AG04449 (cell line): ENCODE results near the gene FAM89A.

Source experiments
- CTCF ChIA-PET: fragments of 350-600 bp; formaldehyde crosslinking; extraction: SDS; loops from one replicate; lab custom pipeline; 2021; ENCODE audit warnings: antibody characterized with exemption; lab: Yijun Ruan, JAX
- POLR2A ChIA-PET: fragments of 400-600, 350-600 bp; formaldehyde crosslinking; extraction: SDS; loops from one replicate; lab custom pipeline; 2020; ENCODE audit warnings: antibody characterized with exemption, inconsistent platforms; lab: Yijun Ruan, JAX
- DNase-seq: peaks from one replicate; pipeline ENCODE4 v3.0.0-alpha.2; 2010; ENCODE audit warnings: low read depth, low spot score
- H3K4me3 ChIP-seq: 2 replicates; pipeline ENCODE4 v1.5.1; 2011; ENCODE audit warnings: low read depth, mild to moderate bottlenecking, control low read depth, low read length
- TF ChIP-seq, protein P1 (sequence below): IDR thresholded peaks from one replicate; pipeline ENCODE4 v1.5.1; 2011; ENCODE audit warnings: mild to moderate bottlenecking, moderate library complexity, low read length, control low read depth, inconsistent platforms; ENCODE audit not compliant: insufficient read depth; ENCODE audit errors: missing control alignments

FAM89A gene

DNA sequence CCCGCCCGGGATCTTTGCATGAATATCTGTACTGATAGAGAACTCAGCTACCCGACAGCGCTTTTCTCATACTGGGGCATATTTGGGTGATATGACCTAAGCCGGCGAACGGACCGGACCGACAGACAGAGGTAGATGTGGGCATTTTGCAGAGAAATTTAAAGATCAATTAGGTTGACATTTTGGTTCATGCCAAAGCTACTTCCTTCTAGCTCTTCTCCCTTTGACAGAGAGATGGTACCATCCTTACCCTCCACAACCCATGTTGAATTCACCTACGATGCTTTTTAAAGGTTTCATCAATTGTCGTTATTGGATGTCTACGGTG is 60.7 kb downstream of the FAM89A start:
- TF ChIP-seq, protein P1, sequence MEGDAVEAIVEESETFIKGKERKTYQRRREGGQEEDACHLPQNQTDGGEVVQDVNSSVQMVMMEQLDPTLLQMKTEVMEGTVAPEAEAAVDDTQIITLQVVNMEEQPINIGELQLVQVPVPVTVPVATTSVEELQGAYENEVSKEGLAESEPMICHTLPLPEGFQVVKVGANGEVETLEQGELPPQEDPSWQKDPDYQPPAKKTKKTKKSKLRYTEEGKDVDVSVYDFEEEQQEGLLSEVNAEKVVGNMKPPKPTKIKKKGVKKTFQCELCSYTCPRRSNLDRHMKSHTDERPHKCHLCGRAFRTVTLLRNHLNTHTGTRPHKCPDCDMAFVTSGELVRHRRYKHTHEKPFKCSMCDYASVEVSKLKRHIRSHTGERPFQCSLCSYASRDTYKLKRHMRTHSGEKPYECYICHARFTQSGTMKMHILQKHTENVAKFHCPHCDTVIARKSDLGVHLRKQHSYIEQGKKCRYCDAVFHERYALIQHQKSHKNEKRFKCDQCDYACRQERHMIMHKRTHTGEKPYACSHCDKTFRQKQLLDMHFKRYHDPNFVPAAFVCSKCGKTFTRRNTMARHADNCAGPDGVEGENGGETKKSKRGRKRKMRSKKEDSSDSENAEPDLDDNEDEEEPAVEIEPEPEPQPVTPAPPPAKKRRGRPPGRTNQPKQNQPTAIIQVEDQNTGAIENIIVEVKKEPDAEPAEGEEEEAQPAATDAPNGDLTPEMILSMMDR, result no peak
- DNase-seq, result no peak
- POLR2A ChIA-PET, result interaction anchor here (1.0 kb wide), 1 partner anchor 8 kb away, joined by 3 read pairs; no protein-coding TSS in a partner anchor
- CTCF ChIA-PET, result interaction anchor here (0.5 to 3.2 kb wide), 4 partner anchors 44 to 182 kb away, joined by 3 to 14 read pairs (median 3); no protein-coding TSS in a partner anchor
- peak overlapping the region; percentile 95 for H3K4me3 ChIP-seq

DNA sequence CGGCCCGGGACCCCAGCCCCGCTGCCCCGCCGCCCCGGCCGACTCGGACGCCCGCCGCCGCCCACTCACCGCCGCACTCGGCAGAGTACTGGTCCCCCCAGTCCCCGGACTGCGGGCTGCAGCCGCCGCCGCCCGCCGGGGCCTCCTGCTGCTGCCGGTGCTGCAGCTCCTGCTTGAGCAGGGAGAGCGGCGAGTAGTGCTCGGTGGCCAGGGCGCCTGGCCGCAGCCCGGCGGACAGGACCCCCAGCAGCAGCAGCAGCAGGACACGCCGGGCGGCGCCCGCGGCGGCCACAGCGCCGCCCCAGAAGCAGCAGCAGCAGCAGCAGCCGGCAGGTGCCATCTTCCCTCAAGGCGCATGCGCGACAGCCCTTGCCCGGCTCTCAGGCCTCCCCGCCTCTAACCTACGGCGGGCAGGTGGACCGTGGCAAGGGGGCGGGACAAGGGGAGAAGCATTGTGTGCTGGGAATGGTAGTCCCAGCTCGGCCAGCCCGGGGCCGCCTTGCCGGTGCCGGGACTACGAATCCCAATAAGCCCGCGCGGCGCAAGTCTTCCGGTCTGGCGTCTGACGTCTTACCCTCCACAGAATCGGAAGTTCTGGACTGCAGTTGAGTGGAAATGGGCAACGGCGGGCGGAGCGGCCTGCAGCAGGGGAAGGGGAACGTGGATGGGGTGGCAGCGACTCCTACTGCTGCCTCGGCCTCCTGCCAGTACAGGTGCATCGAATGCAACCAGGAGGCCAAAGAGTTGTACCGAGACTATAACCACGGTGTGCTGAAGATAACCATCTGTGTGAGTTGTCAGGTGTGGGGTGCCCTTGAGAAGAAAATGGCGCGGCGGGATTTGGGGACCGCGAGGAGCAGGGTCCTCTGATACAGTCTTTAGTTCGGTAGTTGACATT is 61.3 kb downstream of the FAM89A start, which contains the start of the genes ARV1 and TTC13:
ARV1 (plus strand) TSS at position 604 of the 898 bp plus-strand sequence; CDS start at position 616, 12 bp downstream.
TTC13 (minus strand) TSS at position 371 of the 898 bp plus-strand sequence; CDS start at position 340, 31 bp downstream.
- peak within 1 kb of the TSS; percentile 95 for H3K4me3 ChIP-seq
- ChIA-PET POLR2A (interaction anchor here (1.0 kb wide), 1 partner anchor 9 kb away, joined by 3 read pairs; no protein-coding TSS in a partner anchor), CTCF (interaction anchor here (0.5 to 3.2 kb wide), 5 partner anchors 43 to 181 kb away, joined by 3 to 14 read pairs (median 3); no protein-coding TSS in a partner anchor)
- DNase-seq, result peak; percentile 91
- TF ChIP-seq, protein P1, result peak; percentile 23

DNA sequence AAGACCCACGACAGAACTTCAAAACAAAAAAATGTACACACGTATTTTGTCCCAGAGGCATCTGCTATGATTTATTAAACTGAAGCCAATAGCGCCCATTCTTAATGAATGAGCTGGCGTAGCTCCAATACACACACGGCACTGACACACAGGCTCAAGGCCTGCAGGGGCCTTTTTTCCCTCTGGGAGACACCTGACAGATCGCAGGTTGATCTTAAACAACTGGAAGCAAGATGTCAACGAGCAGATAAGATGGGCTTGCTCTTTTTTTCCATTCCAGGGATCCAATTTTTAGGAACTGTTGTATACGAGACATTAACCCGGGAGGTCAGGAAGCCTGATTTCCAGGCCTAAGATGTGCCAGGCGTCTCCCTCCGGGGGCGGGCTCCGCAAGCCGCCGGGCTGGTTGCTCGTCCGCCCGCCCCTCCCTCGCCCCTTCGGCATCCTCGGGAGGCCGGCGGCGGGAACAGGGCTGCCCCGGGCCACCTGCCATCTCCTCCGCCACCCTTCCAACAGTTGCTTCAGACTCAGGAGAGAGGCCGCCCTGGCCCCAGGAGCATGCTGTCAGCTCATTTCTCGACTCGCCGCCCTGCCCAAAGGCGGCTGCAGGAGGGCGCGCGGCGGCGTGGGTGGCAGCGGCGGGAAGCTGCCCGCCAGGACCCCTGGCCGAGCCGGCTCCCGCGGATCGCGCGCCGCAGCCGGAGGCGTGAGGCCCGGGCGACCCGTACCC is 62.1 kb downstream of the FAM89A start:
- TF ChIP-seq, protein P1, result no peak
- POLR2A ChIA-PET, result interaction anchor here (1.0 kb wide), 1 partner anchor 9 kb away, joined by 3 read pairs; no protein-coding TSS in a partner anchor
- peak overlapping the region; percentile 95 for H3K4me3 ChIP-seq
- CTCF ChIA-PET, result interaction anchor here (0.7 to 3.2 kb wide), 2 partner anchors 116 to 181 kb away, joined by 3 to 14 read pairs; no protein-coding TSS in a partner anchor
- no peak for DNase-seq

GRCh38 chr1:230976825-230977747 is 63.0 kb downstream of the FAM89A start:
- CTCF ChIA-PET, result interaction anchor here (1.3 to 3.2 kb wide), 3 partner anchors 13 to 234 kb away, joined by 3 to 14 read pairs (median 5); no protein-coding TSS in a partner anchor
- TF ChIP-seq, protein P1, result no peak
- no peak overlapping the region; the same call in 1 of the 2 replicates for H3K4me3 ChIP-seq
- POLR2A ChIA-PET, result no interaction called here
- DNase-seq, result no peak

DNA sequence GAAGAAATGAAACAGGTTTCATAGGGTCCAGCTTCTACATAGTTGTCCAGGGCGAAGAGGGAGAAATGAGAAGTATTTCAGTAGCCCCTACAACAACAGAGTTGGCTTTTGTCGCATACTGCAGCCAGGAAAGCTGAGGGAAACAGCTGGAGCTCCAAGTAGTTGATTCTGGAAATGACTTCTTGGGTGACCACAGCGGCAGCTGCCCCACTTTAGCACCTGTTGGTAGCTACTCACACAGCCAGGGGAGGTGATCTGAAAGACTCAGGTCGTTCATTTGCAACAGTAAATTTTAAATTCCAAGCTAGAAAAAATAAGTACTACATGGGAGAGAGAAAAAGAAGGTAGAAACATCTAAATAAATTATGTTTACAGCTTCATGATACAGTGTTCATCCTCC is 63.7 kb downstream of the FAM89A start:
- no peak for DNase-seq
- no peak overlapping the region for H3K4me3 ChIP-seq
- ChIA-PET CTCF (interaction anchor here (1.3 to 3.2 kb wide), 3 partner anchors 14 to 235 kb away, joined by 3 to 14 read pairs (median 5); no protein-coding TSS in a partner anchor), POLR2A (no interaction called here)
- TF ChIP-seq, protein P1, result no peak
